Activated naive CD8-positive, alpha-beta T cell treated with anti-CD3 and anti-CD28 coated beads for 36 hours (primary cell): Measurements from ENCODE around the gene ZNF491. TPM values are rescaled to one million over a fixed set of nuclear protein-coding genes. Genes with fewer than 3 reads are reported as not detected.
"Not testable (repeated sequence)": the region's sequence is repeated elsewhere in the genome, so short reads cannot be mapped to it uniquely, and the experiment has no call there.

Experiments
- DNase-seq: peaks from one replicate; pipeline ENCODE4 v3.0.0; 2021
- H3K27ac Mint-ChIP-seq: one replicate; pipeline ENCODE4 v1.8.0; 2022; ENCODE audit warnings: mild to moderate bottlenecking, moderate library complexity, mixed read lengths
- H3K27me3 Mint-ChIP-seq: one replicate; pipeline ENCODE4 v1.8.0; 2022; ENCODE audit warnings: mild to moderate bottlenecking, mixed read lengths
- H3K36me3 Mint-ChIP-seq: one replicate; pipeline ENCODE4 v1.8.0; 2021; ENCODE audit warnings: mild to moderate bottlenecking, mixed read lengths
- H3K4me1 Mint-ChIP-seq: one replicate; pipeline ENCODE4 v1.8.0; 2021; ENCODE audit warnings: mixed read lengths
- H3K4me3 Mint-ChIP-seq: one replicate; pipeline ENCODE4 v1.8.0; 2022; ENCODE audit warnings: mild to moderate bottlenecking, moderate library complexity, mixed read lengths
- H3K9me3 Mint-ChIP-seq: one replicate; pipeline ENCODE4 v1.8.0; 2022; ENCODE audit warnings: mixed read lengths
- total RNA-seq, 2 experiments: library from RNA; stranded (reverse); gene quantifications; one replicate each; pipeline ENCODE4 v1.2.3, GENCODE V29; 2021

ZNF491 gene
- total RNA-seq, 2 experiments from 2014 or later, result 0.56 to 0.87 TPM

DNA sequence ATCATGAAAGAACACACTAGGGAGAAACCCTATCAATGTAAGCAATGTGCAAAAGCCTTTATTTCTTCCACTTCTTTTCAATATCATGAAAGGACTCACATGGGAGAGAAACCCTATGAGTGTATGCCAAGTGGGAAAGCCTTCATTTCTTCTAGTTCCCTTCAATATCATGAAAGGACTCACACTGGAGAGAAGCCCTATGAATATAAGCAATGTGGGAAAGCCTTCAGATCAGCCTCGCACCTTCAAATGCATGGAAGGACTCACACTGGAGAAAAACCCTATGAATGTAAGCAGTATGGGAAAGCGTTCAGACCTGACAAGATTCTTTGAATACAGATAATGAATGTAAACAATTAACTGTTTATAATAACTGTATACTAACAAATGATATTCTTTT is 35.2 kb downstream of the ZNF491 start:
- DNase-seq, result no peak
- no peak overlapping the region for H3K4me3 Mint-ChIP-seq
- H3K27me3 Mint-ChIP-seq, result no peaks in the 10 kb centered on the region
- peaks cover 72% of the 10 kb centered on the region for H3K36me3 Mint-ChIP-seq
- H3K4me1 Mint-ChIP-seq, result no peaks in the 10 kb centered on the region
- no peak overlapping the region for H3K27ac Mint-ChIP-seq
- H3K9me3 Mint-ChIP-seq, result peaks cover 52% of the 10 kb centered on the region

DNA sequence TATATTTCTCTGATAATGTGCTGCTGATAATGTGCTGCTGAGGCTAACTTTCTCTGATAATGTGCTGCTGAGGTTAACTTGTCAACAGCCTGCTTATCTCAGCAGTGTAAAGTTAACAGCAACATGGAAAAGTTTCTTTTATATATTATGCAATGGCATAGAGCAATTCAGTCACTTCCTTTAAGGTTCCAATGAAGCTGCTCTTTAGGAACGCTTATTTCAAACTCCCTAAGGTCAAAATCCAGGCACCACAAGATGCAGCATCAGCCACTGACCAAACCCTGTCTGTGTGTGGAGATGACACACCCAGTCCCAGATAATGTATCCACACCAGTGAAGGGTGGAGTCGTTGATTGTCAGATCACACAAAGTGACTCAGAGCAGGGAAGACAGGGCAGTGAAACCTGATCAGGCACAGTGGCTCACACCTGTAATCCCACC is 37.3 kb downstream of the ZNF491 start:
- not testable (repeated sequence) for DNase-seq, H3K27ac Mint-ChIP-seq, H3K27me3 Mint-ChIP-seq, H3K4me1 Mint-ChIP-seq, H3K4me3 Mint-ChIP-seq
- H3K9me3 Mint-ChIP-seq, result peaks cover 41% of the 10 kb centered on the region
- H3K36me3 Mint-ChIP-seq, result peaks cover 52% of the 10 kb centered on the region

DNA sequence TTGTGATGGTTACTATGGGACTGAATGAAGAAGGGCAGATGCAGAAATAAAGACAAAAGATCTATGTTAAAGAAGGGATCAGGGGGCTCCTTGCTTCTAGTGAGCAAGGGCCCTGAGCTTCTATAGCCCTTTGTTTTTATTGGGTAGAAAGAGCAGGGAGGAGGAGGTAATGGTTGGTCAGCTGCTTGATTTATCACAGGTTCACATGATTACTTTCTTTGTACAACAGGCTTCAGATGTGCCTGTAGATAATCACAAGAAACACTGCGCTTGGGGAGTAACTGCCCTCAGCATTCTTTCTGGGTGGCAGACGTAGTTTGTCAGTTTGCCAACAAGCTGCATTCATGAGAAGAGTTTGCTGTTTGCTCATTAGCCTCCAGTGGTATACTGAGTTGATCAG is 45.4 kb downstream of the ZNF491 start:
- DNase-seq, result no peak
- peaks cover 14% of the 10 kb centered on the region for H3K9me3 Mint-ChIP-seq
- no peak overlapping the region for H3K4me3 Mint-ChIP-seq
- peak overlapping the region; percentile 1 for H3K27ac Mint-ChIP-seq
- H3K36me3 Mint-ChIP-seq, result peaks cover 8% of the 10 kb centered on the region
- H3K4me1 Mint-ChIP-seq, result peaks cover 18% of the 10 kb centered on the region
- H3K27me3 Mint-ChIP-seq, result no peaks in the 10 kb centered on the region

DNA sequence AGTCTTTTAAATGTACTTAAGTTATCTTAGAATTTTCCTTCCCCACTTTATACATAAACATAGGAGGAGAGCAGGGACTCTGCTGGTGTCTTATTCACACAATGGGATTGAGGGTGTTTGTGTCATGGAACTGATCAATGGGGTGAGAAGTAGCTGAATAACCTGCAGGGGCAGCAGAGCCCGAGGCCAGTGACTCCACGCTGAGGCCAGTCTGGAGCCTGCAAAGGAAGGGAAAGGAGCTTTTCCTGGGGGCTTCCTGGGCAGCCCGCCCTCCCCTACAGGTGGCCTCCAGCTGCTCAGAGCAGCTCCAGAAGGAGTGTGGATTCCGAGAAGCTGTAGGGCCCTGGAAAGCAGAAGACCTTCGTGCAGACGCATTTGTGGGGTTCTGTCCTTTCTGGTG is 49.3 kb downstream of the ZNF491 start:
- DNase-seq, H3K27me3 Mint-ChIP-seq, H3K9me3 Mint-ChIP-seq: not testable (repeated sequence)
- H3K4me3 Mint-ChIP-seq, result peak overlapping the region; percentile 86
- peaks cover 33% of the 10 kb centered on the region for H3K4me1 Mint-ChIP-seq
- peaks cover 33% of the 10 kb centered on the region for H3K36me3 Mint-ChIP-seq
- peak overlapping the region; percentile 25 for H3K27ac Mint-ChIP-seq

DNA sequence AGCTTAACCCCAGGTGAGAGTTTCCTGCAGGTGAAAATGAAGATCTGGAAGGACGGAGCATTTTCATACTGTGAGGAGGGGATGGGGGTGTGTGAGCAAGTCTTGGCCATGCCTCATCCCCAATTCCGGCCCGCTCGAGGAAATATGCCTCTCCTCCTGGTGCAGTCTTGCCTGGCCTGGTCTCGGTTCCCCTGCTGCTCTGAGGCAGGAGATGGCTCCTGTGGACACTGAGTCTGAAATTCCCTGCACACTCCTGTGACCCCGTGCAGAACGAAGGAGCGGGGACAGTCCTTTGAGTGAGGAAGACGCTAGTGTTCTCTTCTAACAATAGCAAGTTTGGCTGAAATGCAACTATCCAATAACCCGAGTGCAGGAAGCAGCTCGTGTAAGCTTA is 49.9 kb downstream of the ZNF491 start:
- Mint-ChIP-seq H3K36me3 (peaks cover 32% of the 10 kb centered on the region), H3K4me3 (peak overlapping the region; percentile 86), H3K27me3 (no peaks in the 10 kb centered on the region), H3K27ac (peak overlapping the region; percentile 78), H3K4me1 (peaks cover 28% of the 10 kb centered on the region), H3K9me3 (no peaks in the 10 kb centered on the region)
- no peak for DNase-seq

DNA sequence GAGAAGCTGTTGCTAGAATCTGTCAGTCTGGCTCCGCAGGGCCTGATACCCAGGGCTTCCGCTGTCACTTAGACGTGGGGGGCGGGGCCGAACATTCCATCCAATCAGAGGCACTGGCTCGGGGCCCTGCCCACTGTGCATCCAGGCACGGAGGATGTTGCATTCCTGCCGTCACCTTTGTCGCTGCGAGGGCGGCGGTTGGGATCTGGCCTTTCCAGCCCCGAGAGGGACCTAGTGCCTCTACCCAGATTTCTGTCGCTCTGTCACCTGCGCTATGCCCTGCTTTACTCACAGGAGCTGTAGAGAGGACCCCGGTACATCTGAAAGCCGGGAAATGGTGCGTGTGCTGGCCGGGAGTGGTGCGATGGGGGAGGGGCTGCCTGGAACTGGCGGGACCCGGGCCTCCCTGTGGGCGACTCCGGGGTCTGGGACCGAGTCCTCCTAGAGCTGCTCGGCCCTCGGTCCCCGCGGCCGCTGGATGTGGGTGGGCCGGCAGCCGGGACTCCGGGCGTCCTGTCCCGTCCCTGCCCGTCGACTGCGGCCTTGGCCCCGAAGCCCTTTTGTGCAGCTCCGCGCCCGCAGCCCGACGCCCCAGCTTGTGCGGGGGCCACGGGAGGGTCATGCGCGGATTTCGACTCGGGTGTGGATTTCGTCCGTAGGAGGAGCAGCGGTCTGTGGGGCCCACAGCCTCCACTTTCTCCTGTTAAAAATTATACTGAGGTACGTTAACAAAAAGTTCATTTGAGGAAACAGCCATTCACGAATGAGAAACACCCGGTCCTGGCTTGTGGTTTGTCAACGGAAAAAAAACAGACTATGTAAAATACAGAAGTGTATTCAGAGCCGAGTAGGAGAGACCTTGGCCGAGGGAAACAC is 50.5 kb downstream of the ZNF491 start, which contains the start of gene ZNF439:
ZNF439 (plus strand) TSS at position 133 of the 876 bp plus-strand sequence; CDS start at position 275, 142 bp downstream.
- H3K4me1 Mint-ChIP-seq, result peaks cover 24% of the 10 kb centered on the region
- peaks cover 1% of the 10 kb centered on the region for H3K9me3 Mint-ChIP-seq
- no peaks in the 10 kb centered on the region for H3K27me3 Mint-ChIP-seq
- peak; percentile 91 for DNase-seq
- peak within 1 kb of the TSS; percentile 86 for H3K4me3 Mint-ChIP-seq
- peaks cover 37% of the 10 kb centered on the region for H3K36me3 Mint-ChIP-seq
- H3K27ac Mint-ChIP-seq, result peak within 1 kb of the TSS; percentile 78

DNA sequence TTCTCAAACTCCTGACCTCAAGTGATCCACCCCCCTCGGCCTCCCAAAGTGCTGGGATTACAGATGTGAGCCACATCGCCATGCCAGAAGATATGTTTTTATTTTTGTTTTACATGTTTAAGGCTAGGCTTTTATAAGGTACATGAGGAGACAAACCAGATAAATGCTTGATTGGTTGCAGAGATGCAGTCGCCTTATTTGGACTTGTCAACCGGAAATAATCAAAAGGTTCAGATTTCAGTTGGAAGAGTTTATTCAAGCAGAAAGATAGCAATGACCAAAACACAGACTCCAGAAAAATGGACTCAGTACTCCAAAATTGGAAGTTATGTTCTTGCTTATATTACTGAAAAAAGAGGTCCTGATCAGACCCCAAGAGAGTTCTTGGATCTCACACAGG is 52.0 kb downstream of the ZNF491 start:
- H3K36me3 Mint-ChIP-seq, result peaks cover 48% of the 10 kb centered on the region
- H3K27me3 Mint-ChIP-seq, H3K27ac Mint-ChIP-seq, H3K4me3 Mint-ChIP-seq, H3K9me3 Mint-ChIP-seq, DNase-seq: not testable (repeated sequence)
- H3K4me1 Mint-ChIP-seq, result peaks cover 24% of the 10 kb centered on the region

DNA sequence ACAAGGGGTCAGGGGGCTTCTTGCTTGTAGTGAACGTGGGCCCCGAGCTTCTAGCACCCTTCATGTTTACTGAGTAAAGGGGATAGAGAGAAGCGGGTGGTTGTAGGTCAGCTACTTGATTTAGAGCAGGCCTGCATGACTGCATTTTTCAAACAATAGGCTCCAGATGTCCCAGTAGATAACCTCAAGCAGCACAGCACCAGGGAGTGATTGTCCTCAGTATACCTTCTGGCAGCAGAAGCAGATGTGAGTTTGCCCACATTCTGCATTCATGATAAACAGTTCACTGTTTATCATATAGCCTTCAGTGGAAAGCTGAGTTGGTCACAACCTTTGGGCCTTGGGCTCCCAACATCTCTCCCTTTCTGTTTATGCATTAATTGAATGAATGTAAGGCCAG is 55.0 kb downstream of the ZNF491 start:
- H3K36me3 Mint-ChIP-seq, result peaks cover 78% of the 10 kb centered on the region
- DNase-seq, result no peak

DNA sequence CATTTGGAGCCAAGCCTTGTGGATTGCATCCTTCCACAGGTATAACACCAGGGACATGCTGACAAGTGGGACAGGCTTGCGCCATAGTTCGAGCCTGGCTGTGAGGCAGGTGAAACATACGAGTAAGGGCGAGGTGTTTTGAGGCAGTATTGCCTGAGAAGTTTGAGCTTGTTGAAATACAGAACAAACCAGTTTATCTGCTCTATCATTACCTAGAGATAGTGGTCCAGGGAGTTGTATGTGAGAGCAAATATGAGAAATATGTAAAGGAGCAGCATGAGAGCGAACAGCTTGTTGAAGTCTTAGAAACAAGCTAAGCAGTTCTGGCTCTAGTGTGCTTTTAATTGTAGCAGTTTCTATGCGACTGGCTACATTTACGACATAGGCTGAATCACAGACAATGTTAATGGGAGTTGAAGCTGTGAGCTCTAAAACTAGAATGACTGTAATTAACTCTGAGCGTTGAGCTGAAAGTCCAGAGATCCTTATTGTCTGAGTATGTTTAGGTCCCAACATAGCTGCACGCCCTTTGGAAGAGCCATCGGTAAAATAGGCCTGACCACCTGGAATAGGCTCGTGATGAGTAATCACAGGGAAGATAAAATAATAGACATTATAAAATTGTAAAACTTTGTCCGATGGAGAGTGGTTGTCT is 58.4 kb downstream of the ZNF491 start:
- no peak overlapping the region for H3K4me3 Mint-ChIP-seq
- no peak for DNase-seq
- no peak overlapping the region for H3K27ac Mint-ChIP-seq
- peaks cover 85% of the 10 kb centered on the region for H3K36me3 Mint-ChIP-seq
- H3K27me3 Mint-ChIP-seq, result no peaks in the 10 kb centered on the region
- no peaks in the 10 kb centered on the region for H3K4me1 Mint-ChIP-seq
- peaks cover 45% of the 10 kb centered on the region for H3K9me3 Mint-ChIP-seq

More for the DNA sequence above, 55.0 kb downstream of the ZNF491 start:
- Mint-ChIP-seq H3K27me3 (no peaks in the 10 kb centered on the region), H3K27ac (no peak overlapping the region), H3K4me1 (peaks cover 15% of the 10 kb centered on the region), H3K4me3 (no peak overlapping the region), H3K9me3 (peaks cover 24% of the 10 kb centered on the region)

Other genes with a start within 250 kb of the ZNF491 start
- gene ELOF1, start 239.3 kb upstream of the ZNF491 start, total RNA-seq, result 10 to 100 TPM; 63.8 to 69.3 TPM
- gene ACP5, start 220.9 kb upstream of the ZNF491 start, total RNA-seq, result 1 to 10 TPM; 3.4 to 4.3 TPM
- 1 to 10 TPM; 4.7 to 5.5 TPM for gene ZNF627, start 201.0 kb upstream of the ZNF491 start, total RNA-seq
- 1 to 10 TPM; 2.2 to 3.6 TPM for gene ZNF823, start 59.6 kb upstream of the ZNF491 start, total RNA-seq
- gene ZNF441, start 31.5 kb upstream of the ZNF491 start, total RNA-seq, result 1 to 10 TPM; 4.0 to 4.1 TPM
- gene ZNF440, start 15.8 kb downstream of the ZNF491 start, total RNA-seq, result 1 to 10 TPM; 6.3 to 8.3 TPM
- 1 to 10 TPM; 6.0 to 6.4 TPM for gene ZNF439, start 50.2 kb downstream of the ZNF491 start, total RNA-seq
- 1 to 10 TPM; 2.8 to 3.8 TPM for gene ZNF69, start 89.3 kb downstream of the ZNF491 start, total RNA-seq
- gene ZNF700, start 126.6 kb downstream of the ZNF491 start, total RNA-seq, result 10 to 100 TPM; 10.2 to 11.3 TPM
- under 1 TPM; 0.85 to 0.96 TPM for gene ZNF763, start 166.5 kb downstream of the ZNF491 start, total RNA-seq
- gene ZNF433, start 237.2 kb downstream of the ZNF491 start, total RNA-seq, result 1 to 10 TPM; 2.2 to 2.3 TPM